HCT116 (cell line): Measurements from ENCODE around the gene PLB1. TPM values are rescaled to one million over a fixed set of nuclear protein-coding genes. Genes with fewer than 3 reads are reported as not detected.

Experiments
- ATAC-seq: fragments of 200-7000 bp; cut with Tn5 transposase; 2 replicates; pipeline ENCODE4 v1.9.1; 2020; ENCODE audit warnings: mild to moderate bottlenecking, moderate library complexity
- BruUV-seq: library from RNA; stranded (reverse); fragments of 400-500 nt; replicated peaks from 2 replicates; lab custom pipeline; 2021; lab: Mats Ljungman, UMichigan
- CTCF ChIA-PET: fragments of 300-600 bp; sonication (Branson Sonifier 250); formaldehyde crosslinking; loops from one replicate; lab custom pipeline; 2021; ENCODE audit warnings: antibody characterized with exemption; lab: Charles Lee
- POLR2A ChIA-PET: fragments of 300-600, 350-600 bp; sonication (Branson Sonifier 250); formaldehyde crosslinking; loops from one replicate; lab custom pipeline; 2021; ENCODE audit warnings: antibody characterized with exemption; lab: Charles Lee
- RAD21 ChIA-PET, 2 experiments: fragments of 300-600 bp; sonication (Branson Sonifier 250); formaldehyde crosslinking; loops; one replicate each; lab custom pipeline; 2023; ENCODE audit warnings: low total read pairs in 2 of 2; ENCODE audit not compliant: uncharacterized antibody in 2 of 2, unreplicated experiment in 2 of 2, low non-redundant PET in 1 of 2; lab: Charles Lee
- DNase-seq: peaks from one replicate; pipeline ENCODE4 v3.0.0-alpha.2; 2010; ENCODE audit warnings: low read depth, low spot score
- H2AFZ ChIP-seq: fragments of 200-600 bp; shearing (Covaris generic), sonication (generic); 2 replicates; pipeline ENCODE4 v1.6.1; 2017; ENCODE audit warnings: low read depth, mixed run types, mixed read lengths, antibody characterized with exemption, low read length; ENCODE audit not compliant: poor library complexity, severe bottlenecking
- H3K27ac ChIP-seq: 2 replicates; pipeline ENCODE4 v1.5.1; 2012; ENCODE audit warnings: low read depth, low read length
- H3K27me3 ChIP-seq: fragments of 200-600 bp; sonication (generic); 2 replicates; pipeline ENCODE4 v1.6.1; 2016; ENCODE audit warnings: mixed run types, low read length, mixed read lengths; ENCODE audit not compliant: insufficient read depth
- H3K36me3 ChIP-seq, 2 experiments: fragments of 200-500 bp in 1 of 2; fragments of 200-600 bp in 1 of 2; sonication (Bioruptor generic) in 1 of 2; sonication (generic) in 1 of 2; 2 replicates each; pipeline versions ENCODE4 v1.5.1 to v1.6.1; 2014 to 2016; ENCODE audit warnings: low read length in 2 of 2, inconsistent platforms in 1 of 2, mixed read lengths in 1 of 2, mixed run types in 1 of 2; ENCODE audit not compliant: insufficient read depth in 2 of 2, control insufficient read depth in 1 of 2
- H3K4me1 ChIP-seq, 2 experiments: fragments of 200-600 bp in 1 of 2; sonication (generic) in 1 of 2; 2 replicates each; pipeline versions ENCODE4 v1.5.1 to v1.6.1; 2012 to 2017; ENCODE audit warnings: low read length in 2 of 2, inconsistent platforms in 1 of 2, mild to moderate bottlenecking in 1 of 2, mixed read lengths in 1 of 2, mixed run types in 1 of 2, moderate library complexity in 1 of 2; ENCODE audit not compliant: insufficient read depth in 2 of 2, control insufficient read depth in 1 of 2
- H3K4me2 ChIP-seq: fragments of 200-600 bp; sonication (generic); 2 replicates; pipeline ENCODE4 v1.6.1; 2017; ENCODE audit warnings: mixed run types, low read length, mixed read lengths
- H3K4me3 ChIP-seq, 2 experiments: fragments of 200-600 bp in 1 of 2; sonication (generic) in 1 of 2; replicated peaks in 1 of 2; 2 replicates each; pipeline ENCODE4 v1.5.1; 2011 to 2016; ENCODE audit warnings: low read length in 2 of 2, control low read depth in 1 of 2, low read depth in 1 of 2, mild to moderate bottlenecking in 1 of 2, mixed read lengths in 1 of 2, mixed run types in 1 of 2
- H3K79me2 ChIP-seq: fragments of 200-600 bp; sonication (generic); 2 replicates; pipeline ENCODE4 v1.6.1; 2017; ENCODE audit warnings: mild to moderate bottlenecking, mixed run types, low read length, moderate library complexity, mixed read lengths; ENCODE audit not compliant: insufficient read depth
- H3K9ac ChIP-seq: fragments of 200-600 bp; sonication (generic); 2 replicates; pipeline ENCODE4 v1.6.1; 2016; ENCODE audit warnings: low read length, mixed read lengths
- H3K9me2 ChIP-seq: fragments of 200-600 bp; sonication (generic), shearing (Covaris generic); 2 replicates; pipeline ENCODE4 v1.6.1; 2017; ENCODE audit warnings: mixed run types, mild to moderate bottlenecking, moderate library complexity; ENCODE audit not compliant: insufficient read depth
- H3K9me3 ChIP-seq, 2 experiments: fragments of 200-500 bp in 1 of 2; fragments of 200-600 bp in 1 of 2; sonication (Bioruptor generic) in 1 of 2; sonication (generic) in 1 of 2; 2 replicates each; pipeline ENCODE4 v1.6.1; 2014 to 2017; ENCODE audit warnings: low read length in 2 of 2, mixed read lengths in 2 of 2, inconsistent platforms in 1 of 2, low read depth in 1 of 2, mild to moderate bottlenecking in 1 of 2, mixed run types in 1 of 2, moderate library complexity in 1 of 2; ENCODE audit not compliant: control insufficient read depth in 1 of 2, insufficient read depth in 1 of 2
- H4K20me1 ChIP-seq: fragments of 200-600 bp; sonication (generic), shearing (Covaris generic); 2 replicates; pipeline ENCODE4 v1.6.1; 2017; ENCODE audit warnings: mixed run types, mild to moderate bottlenecking, moderate library complexity; ENCODE audit not compliant: insufficient read depth
- ATF3 ChIP-seq: IDR thresholded peaks from 2 replicates; pipeline ENCODE4 v1.6.1; 2012
- EGR1 ChIP-seq: IDR thresholded peaks from 2 replicates; pipeline ENCODE4 v1.6.1; 2012; ENCODE audit warnings: low read depth
- EZH2 ChIP-seq: fragments of 200-600 bp; sonication (generic); IDR thresholded peaks from 2 replicates; pipeline ENCODE4 v1.6.1; 2017; ENCODE audit warnings: antibody characterized with exemption, mixed run types
- FOSL1 ChIP-seq: IDR thresholded peaks from 2 replicates; pipeline ENCODE4 v1.6.1; 2012; ENCODE audit warnings: low read depth
- REST ChIP-seq: IDR thresholded peaks from 2 replicates; pipeline ENCODE4 v1.6.1; 2012; ENCODE audit warnings: low read depth
- SP1 ChIP-seq: IDR thresholded peaks from 2 replicates; pipeline ENCODE4 v1.6.1; 2012; ENCODE audit warnings: low read depth
- SRF ChIP-seq: IDR thresholded peaks from 2 replicates; pipeline ENCODE4 v1.6.1; 2012; ENCODE audit warnings: low read depth
- TCF7L2 ChIP-seq: IDR thresholded peaks from 2 replicates; pipeline ENCODE4 v1.7.0; 2011; ENCODE audit warnings: borderline replicate concordance, inconsistent platforms; ENCODE audit not compliant: insufficient read depth, insufficient read length; ENCODE audit errors: extremely low read depth
- intact Hi-C: fragments of 100-400 bp; cut with micrococcal nuclease; formaldehyde crosslinking; loops from 2 replicates; pipeline ENCODE4 v1.10.0; 2022
- total RNA-seq: library from RNA; stranded (reverse); gene quantifications from one replicate; pipeline ENCODE4 v1.2.1, GENCODE V29; 2021; ENCODE audit not compliant: unreplicated experiment

The PLB1 gene
- total RNA-seq, 1 experiment from 2014 or later: 0.49 TPM

GRCh38 chr2:28650266-28650584 is 154.4 kb downstream of the PLB1 start:
- BruUV-seq: no TSS peak
- Histone ChIP-seq H3K9me2 (no peaks in the 10 kb centered on the region), H3K9me3 (no peaks in the 10 kb centered on the region), H3K27ac (peak overlapping the region; percentile 47), H3K9ac (no peak overlapping the region), H4K20me1 (no peaks in the 10 kb centered on the region), H3K27me3 (no peaks in the 10 kb centered on the region), H3K4me2 (peak overlapping the region; percentile 75), H3K36me3 (no peaks in the 10 kb centered on the region), H3K4me3 (no peak overlapping the region), H2AFZ (peak overlapping the region; percentile 66), H3K79me2 (no peaks in the 10 kb centered on the region), H3K4me1 (peaks cover 17 to 32% of the 10 kb centered on the region in 2 experiments)
- RAD21 ChIA-PET: no interaction called here
- intact Hi-C loops: no loop called here
- DNase-seq: no peak
- CTCF ChIA-PET: no interaction called here
- TF ChIP-seq EGR1: no peak
- no peak for TF ChIP-seq FOSL1
- no peak for TF ChIP-seq TCF7L2
- TF ChIP-seq REST: no peak
- TF ChIP-seq SP1: no peak
- no peak for TF ChIP-seq EZH2
- TF ChIP-seq ATF3: no peak
- no peak for TF ChIP-seq SRF
- ATAC-seq: peak; percentile 43
- POLR2A ChIA-PET: no interaction called here
